Fibroblast of villous mesenchyme (primary cell): ENCODE results near the gene FAM32A. TPM values are rescaled to one million over a fixed set of nuclear protein-coding genes. Genes with fewer than 3 reads are reported as not detected.

Experiments
- DNase-seq: peaks from one replicate; pipeline ENCODE4 v3.0.0-alpha.2; 2010; ENCODE audit warnings: low read depth
- H3K4me3 ChIP-seq: 2 replicates; pipeline ENCODE4 v1.5.1; 2011; ENCODE audit warnings: low read depth, mild to moderate bottlenecking, low read length
- CTCF ChIP-seq: IDR thresholded peaks from 2 replicates; pipeline ENCODE4 v1.5.1; 2012; ENCODE audit warnings: low read depth, mild to moderate bottlenecking, low read length; ENCODE audit not compliant: insufficient read depth
- total RNA-seq: library from RNA; depleted of rRNA; stranded (reverse); fragments of >200 nt; gene quantifications from 2 replicates; pipeline ENCODE4 v1.2.3, GENCODE V29; 2012

The FAM32A gene
- total RNA-seq, 1 donor = 94.1 TPM

DNA sequence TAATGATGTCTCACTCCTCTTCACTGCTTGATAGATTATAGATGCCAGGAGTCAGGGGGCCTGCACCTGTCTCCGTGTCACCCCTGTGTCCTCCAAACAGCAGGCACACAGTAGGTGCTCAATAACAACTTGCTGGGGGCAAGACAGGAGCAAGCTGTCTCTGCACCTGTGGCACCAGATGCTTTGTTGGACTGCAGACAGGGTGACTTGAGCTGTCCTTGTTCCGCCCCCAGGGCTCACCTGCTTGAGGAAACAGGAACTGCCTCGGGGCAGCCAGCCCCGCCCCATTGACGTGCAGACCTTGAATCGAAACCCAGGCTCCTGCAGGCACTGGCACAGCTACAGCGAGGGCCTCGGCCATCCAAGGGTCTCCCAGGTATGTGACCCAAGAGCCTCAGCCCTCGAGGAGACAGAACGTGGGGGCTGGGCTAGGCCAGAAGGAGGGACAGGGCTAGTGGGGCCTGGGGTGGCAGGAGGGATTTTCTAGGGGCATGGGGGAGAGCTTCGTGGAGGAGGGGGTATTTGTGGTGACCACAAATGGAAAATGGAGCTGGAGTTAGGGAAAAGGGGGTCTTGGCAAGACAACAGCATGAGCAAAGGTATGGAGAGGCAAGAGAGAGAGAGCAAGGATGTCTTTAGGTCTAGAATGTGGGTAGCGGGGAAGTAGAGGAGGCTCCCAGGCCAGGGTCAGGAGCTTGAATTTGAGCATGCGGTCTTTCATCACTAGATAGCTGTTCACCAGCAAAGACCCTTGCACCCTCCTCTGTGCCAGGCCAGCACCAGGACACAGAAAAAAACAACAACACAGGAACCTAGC lies 41.6 kb upstream of the FAM32A start, which contains the start of gene HSH2D:
HSH2D (plus strand) TSS at position 287 of the 817 bp plus-strand sequence. CDS start 5,066 bp downstream, outside the sequence.
- no peak for DNase-seq
- no peak within 1 kb of the TSS for H3K4me3 ChIP-seq
- TF ChIP-seq CTCF = no peak

- no peak for TF ChIP-seq CTCF
- DNase-seq = no peak
- no peak overlapping the region for H3K4me3 ChIP-seq
Measured at GRCh38 chr19:16144216-16144581, 41.0 kb upstream of the FAM32A start.

- no peak for DNase-seq
Measured at GRCh38 chr19:16146112-16146511, 39.1 kb upstream of the FAM32A start.

DNA sequence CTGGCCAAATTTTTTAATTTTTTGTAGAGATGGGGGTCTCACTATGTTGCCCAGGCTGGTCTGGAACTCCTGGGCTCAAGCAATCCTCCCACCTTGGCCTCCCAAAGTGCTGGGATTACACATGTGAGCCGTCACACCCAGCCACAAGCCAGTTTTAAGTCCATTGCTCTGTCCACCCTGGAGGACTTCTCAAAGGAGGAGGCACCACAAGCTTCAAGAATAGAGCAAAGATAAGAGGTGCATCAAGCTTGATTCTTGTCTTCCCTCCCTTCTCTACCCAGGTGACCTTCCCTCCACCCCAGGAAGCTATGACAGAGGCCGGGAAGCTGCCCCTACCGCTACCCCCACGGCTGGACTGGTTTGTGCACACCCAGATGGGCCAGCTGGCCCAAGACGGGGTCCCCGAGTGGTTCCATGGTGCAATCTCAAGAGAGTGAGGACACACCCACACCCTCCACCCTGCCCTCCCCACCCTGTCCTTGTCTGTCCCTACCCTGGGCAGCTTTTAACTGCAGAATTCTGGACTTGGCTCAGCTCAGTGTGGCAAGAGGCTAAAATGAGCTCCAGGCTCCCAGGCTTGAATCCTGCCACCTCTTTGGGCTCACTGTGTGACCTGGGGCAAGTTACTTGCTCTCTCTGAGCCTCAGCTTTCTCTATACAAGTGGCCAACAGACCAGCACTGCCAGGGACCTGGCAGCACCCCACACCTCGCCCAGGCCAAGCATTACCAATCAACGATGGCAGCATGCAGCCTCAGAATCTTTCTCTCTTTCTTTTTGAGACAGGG lies 36.6 kb upstream of the FAM32A start:
- no peak for DNase-seq
- H3K4me3 ChIP-seq = no peak overlapping the region
- no peak for TF ChIP-seq CTCF

More at GRCh38 chr19:16146112-16146511, 39.1 kb upstream of the FAM32A start:
- TF ChIP-seq CTCF = no peak
- H3K4me3 ChIP-seq = no peak overlapping the region

- H3K4me3 ChIP-seq = no peak overlapping the region
- TF ChIP-seq CTCF = no peak
- no peak for DNase-seq
Measured at GRCh38 chr19:16153582-16154336, 31.5 kb upstream of the FAM32A start.

DNA sequence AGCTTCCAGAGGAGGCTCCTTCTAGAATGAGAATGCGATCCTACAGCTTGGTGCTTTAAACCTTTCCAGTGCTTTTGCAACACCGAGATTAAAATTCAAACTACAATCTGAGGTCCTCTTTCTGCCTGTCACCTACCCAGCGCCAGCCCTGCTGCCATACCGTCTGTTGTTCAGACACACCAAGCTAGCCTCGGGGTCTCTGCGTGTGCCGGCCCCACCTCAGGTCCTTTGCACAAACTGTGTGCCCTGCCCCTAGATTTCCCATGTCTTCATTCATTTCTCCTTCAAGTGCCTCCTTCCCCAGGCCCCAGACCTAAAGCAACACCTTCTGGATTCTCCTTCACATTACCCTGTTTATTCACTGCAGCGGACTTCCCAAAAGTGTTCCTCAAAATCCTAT lies 30.7 kb upstream of the FAM32A start:
- DNase-seq = no peak
- no peak for TF ChIP-seq CTCF
- no peak overlapping the region for H3K4me3 ChIP-seq
